GM12874 (cell line): ENCODE results near the gene DNAJC5.

Experiments
- CTCF ChIP-seq: IDR thresholded peaks from 2 replicates; pipeline ENCODE4 v1.5.1; 2011; ENCODE audit warnings: low read depth, mild to moderate bottlenecking, control low read depth, low read length, moderate library complexity; ENCODE audit not compliant: insufficient read depth

The DNAJC5 gene

DNA sequence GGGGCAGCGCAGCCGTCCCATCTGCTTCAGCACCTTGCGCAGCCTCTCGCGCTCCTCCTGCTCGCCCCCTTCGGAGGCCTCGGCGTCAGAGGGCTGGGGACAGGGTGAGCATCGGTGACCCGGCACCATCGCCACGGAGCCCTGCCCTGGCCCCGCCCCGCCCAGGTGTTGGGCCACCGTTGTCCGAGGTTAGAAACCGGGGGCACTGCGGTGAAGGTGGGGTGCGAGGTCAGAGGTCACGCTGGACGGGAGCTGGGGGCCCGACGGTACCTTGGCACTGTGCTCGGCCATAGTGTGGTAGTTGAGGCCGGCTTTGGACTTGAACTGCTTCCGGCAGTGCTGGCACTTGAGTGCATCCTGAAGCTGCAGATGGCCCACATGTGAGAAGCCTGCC, 68.4 kb downstream of the DNAJC5 start:
- no peak for TF ChIP-seq CTCF

DNA sequence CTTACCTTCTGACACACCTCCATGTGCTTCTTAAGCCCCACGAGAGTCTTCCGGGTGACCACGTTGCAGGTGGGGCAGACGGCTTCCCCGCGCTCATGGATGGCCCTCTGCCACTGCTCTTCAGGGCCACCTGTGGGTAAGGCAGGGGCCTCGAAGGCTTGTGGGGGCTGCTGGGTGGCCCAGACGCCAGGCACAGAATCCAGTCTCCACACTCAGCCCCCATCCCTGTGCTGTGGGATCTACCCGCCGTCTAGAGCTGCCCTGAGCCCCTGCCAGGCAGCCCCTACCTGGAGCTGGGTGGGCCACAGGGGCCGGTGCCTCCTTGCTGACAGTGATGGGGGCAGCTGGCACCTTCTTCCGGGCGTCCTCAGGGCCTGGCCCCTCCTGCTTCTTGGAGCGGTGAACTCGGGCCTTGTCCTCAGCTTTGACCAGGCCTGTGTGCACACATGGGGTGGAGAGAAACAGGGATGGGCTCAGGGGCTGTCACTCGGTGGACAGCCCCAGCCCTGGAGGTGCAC, 68.9 kb downstream of the DNAJC5 start:
- no peak for TF ChIP-seq CTCF

DNA sequence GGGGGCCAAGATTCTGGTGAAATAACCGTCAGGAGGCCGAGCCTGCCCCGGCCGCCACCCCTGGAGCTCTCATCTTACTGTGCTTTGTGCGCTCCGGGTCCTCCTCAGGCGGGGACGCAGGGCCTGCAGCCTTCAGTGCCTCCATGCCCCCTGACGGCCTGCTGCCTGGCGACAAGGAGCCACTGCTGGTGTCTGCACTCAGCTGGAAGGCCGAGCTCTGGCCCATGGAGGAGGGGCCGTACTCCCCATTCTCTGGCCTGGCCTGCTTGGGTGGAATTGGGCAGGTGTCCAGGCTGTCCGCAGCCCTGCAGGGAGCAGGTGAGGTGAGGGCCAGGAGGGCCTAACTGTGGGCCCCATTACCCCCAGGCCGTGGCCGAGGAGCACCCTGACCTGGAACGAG, 69.5 kb downstream of the DNAJC5 start:
- TF ChIP-seq CTCF, result no peak

- TF ChIP-seq CTCF, result no peak
Observed at GRCh38 chr20:63966172-63966943, 71.4 kb downstream of the DNAJC5 start.

DNA sequence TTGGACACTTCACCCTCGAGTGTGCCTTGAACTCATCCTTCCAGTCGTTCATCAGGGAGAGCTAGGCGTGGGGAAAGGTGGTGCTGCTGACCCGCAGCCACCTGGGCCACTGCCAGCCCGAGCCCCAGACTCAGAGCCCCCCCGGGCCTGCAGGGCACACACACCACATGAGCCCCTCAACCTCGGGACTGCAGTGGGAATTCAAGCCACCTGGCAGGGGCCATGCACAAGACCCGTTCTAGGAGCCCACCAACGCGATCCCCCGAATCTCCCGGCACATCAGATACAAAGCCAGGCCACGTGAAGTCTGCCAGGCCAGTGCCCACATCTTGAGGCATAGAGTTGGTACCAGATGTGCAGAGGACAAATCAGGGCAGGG, 72.0 kb downstream of the DNAJC5 start:
- no peak for TF ChIP-seq CTCF

DNA sequence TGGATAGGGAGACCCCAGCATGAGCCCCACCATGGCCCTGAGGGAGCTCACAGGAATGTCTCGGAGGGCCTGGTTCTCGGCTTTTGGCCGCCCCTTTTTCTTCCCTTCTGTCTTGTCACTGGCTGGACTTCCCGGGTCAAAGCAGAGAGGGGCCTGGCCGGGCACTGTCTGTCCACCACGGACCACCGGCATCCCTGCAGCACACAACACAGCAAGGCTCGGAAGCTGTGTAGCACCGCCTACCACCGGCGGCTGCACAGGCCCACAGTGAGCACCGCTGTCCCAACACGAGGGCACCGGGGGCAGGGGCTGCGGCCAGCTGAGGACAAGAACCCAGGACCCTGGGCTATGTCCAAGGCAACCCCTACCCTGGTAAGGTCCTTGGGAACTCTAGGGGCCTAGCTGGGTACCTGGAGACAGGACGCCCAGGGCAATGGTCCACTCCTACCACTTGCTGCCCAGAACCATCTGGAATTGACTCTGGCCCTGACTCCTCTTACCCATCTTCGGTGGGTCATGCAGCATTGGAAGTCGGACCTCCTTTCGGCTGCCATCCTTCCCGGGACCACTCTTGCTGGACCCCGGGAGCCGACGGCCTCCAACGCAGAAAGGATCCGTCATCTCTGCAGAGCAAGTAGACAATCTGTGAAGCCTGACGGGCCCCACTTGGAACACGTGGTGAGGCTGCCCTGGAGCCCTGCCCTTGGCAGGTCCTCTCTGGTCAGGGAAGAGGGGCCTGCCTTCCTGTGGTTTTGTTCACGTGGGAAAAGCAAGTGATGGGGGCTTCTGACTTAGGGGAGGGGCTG, 72.6 kb downstream of the DNAJC5 start:
- no peak for TF ChIP-seq CTCF

DNA sequence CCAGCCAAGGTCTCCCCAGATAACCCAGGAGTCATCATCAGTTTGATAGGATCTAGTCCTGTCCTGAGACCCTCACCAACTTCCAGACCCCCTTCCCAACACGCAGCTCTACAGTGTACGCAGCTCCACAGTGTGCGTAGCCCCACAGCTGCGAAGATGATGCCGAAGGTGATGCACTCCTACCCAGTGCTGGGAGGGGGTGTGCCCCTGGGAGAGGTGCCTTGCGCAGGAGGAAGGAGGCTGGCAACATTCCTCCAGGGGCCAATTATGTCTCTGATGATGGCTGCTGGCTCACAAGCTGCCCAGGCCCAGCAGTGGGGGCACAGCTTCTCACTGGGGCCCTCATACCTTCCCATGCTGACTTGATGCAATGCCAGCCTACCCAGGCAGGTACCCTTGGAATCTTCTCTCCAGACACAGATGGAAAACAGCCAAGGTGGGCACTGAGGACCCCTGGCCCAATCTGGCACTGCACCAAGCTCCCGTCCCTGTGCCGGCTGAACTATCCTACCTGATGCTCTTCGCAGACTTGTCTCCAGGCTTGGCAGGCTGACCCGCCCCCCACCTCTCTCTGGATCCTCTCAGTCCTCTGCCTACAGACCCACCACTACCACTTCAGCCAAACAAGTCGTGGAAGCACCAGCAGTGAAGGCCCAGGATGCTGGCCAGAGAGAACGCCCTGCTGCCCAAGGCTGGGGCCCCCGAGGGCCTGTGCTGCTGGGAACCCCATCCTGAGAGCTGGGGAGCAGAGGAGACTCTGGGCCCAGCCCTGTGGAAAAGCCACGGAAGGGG, 73.4 kb downstream of the DNAJC5 start:
- no peak for TF ChIP-seq CTCF
